Muscle of leg (tissue), 11 donors: ENCODE measurements around the gene ZNF574. TPM values are rescaled to one million over a fixed set of nuclear protein-coding genes. Genes with fewer than 3 reads are reported as not detected.

Experiments used
- DNase-seq: peaks from one replicate; pipeline ENCODE4 v3.0.0; 2013
- H3K27ac ChIP-seq: one replicate; pipeline ENCODE4 v1.5.1; 2013; ENCODE audit warnings: mild to moderate bottlenecking, low read length, control low read depth
- H3K27me3 ChIP-seq: one replicate; pipeline ENCODE4 v1.6.1; 2013; ENCODE audit warnings: low read length; ENCODE audit not compliant: control insufficient read depth, insufficient read depth
- H3K36me3 ChIP-seq: one replicate; pipeline ENCODE4 v1.6.1; 2013; ENCODE audit warnings: low read length; ENCODE audit not compliant: control insufficient read depth, insufficient read depth
- H3K4me1 ChIP-seq: one replicate; pipeline ENCODE4 v1.6.1; 2013; ENCODE audit warnings: low read length; ENCODE audit not compliant: control insufficient read depth, insufficient read depth
- H3K4me3 ChIP-seq: one replicate; pipeline ENCODE4 v1.5.1; 2013; ENCODE audit warnings: low read length, control low read depth
- H3K9me3 ChIP-seq: replicated peaks from 2 replicates; pipeline ENCODE4 v1.6.1; 2013; ENCODE audit warnings: low read depth, low read length; ENCODE audit not compliant: control insufficient read depth
- WGBS: methylation state at CpG from one replicate; pipeline ENCODE4 v1.1.5; 2013; ENCODE audit warnings: missing lambda C conversion rate; ENCODE audit not compliant: insufficient coverage; 5-methylcytosine and 5-hydroxymethylcytosine counted together
- polyA plus RNA-seq, 8 donors: library from polyadenylated mRNA; unstranded; fragments of 120-200 nt; gene quantifications; one replicate each; pipeline versions ENCODE4 v1.2.1 to v1.2.3, GENCODE V29; 2013; ENCODE audit warnings: inconsistent platforms in 1 of 8, low replicate concordance in 1 of 8; ENCODE audit not compliant: insufficient read length in 8 of 8, insufficient read depth in 1 of 8
- total RNA-seq: library from RNA; stranded (reverse); fragments of 120-200 nt; gene quantifications from one replicate; pipeline ENCODE4 v1.2.4, GENCODE V29; 2013

Gene ZNF574
- total and polyA plus RNA-seq, 9 donors, result 6.4 to 13.4 (median 12.0) TPM

DNA sequence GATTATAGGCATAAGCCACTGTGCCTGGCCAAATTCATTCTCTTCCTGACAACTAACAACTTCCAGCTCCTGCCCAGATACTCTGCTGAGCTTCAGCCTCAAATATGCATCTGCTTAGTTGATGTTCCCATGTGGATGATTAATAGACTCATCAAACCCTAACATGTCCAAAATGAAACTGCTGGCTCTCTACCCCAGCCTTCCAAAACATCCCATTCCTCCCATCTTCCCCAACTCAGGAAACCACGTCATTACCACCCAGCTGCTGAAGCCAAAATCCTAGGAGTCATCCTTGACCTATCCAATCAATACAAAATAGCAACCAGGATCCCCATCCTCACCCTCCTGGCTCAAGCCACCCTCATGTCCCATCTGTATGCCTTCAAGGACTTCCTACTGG is 35.4 kb downstream of the ZNF574 start:
- DNase-seq, result no peak
- H3K4me1 ChIP-seq, result peaks cover 10% of the 10 kb centered on the region
- WGBS, result 31% methylated on average over 1 of the region's 1 CpG
- no peaks in the 10 kb centered on the region for H3K36me3 ChIP-seq
- peaks cover 2% of the 10 kb centered on the region for H3K27me3 ChIP-seq
- H3K9me3 ChIP-seq, result no peaks in the 10 kb centered on the region
- H3K27ac ChIP-seq, result no peak overlapping the region
- no peak overlapping the region for H3K4me3 ChIP-seq

- Histone ChIP-seq H3K4me1 (peaks cover 10% of the 10 kb centered on the region), H3K27ac (no peak overlapping the region), H3K27me3 (peaks cover 2% of the 10 kb centered on the region), H3K4me3 (no peak overlapping the region), H3K9me3 (no peaks in the 10 kb centered on the region), H3K36me3 (no peaks in the 10 kb centered on the region)
- no peak for DNase-seq
- no CpG with 5 or more reads among the region's 3 CpGs for WGBS
These were observed 35.8 kb downstream of the ZNF574 start for GRCh38 chr19:42111811-42112210.

- H3K27ac ChIP-seq, result no peak overlapping the region
- H3K27me3 ChIP-seq, result peaks cover 2% of the 10 kb centered on the region
- peaks cover 10% of the 10 kb centered on the region for H3K4me1 ChIP-seq
- no peaks in the 10 kb centered on the region for H3K9me3 ChIP-seq
- H3K36me3 ChIP-seq, result no peaks in the 10 kb centered on the region
- DNase-seq, result peak; percentile 14
- no peak overlapping the region for H3K4me3 ChIP-seq
- WGBS, result 13% methylated on average over 8 of the region's 10 CpGs
These were observed 37.8 kb downstream of the ZNF574 start for GRCh38 chr19:42113641-42114348.

DNA sequence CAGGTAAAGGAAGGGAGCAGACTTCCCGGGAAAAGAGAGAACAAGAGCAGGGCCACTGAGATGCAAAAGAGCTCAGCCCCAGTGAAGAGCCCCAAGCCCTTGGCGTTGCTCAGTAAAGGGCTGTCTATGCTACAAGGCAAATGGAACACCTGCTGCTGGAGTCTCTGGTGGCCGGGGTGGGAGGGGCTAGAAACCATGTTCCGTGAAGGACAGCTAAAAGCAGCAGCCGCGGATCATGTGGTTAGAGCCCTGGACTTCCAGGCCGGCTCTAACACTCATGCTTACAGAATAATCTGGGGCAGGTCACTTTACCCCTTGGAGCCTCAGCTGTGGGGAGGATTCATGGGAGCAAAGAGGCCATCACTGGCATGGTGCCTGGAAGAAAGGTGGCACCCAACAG is 38.4 kb downstream of the ZNF574 start:
- WGBS, result 23% methylated on average over 7 of the region's 7 CpGs
- Histone ChIP-seq H3K27ac (no peak overlapping the region), H3K4me1 (peaks cover 10% of the 10 kb centered on the region), H3K27me3 (no peaks in the 10 kb centered on the region), H3K36me3 (no peaks in the 10 kb centered on the region), H3K4me3 (no peak overlapping the region), H3K9me3 (no peaks in the 10 kb centered on the region)
- DNase-seq, result peak; percentile 20

- WGBS, result 24% methylated on average over 4 of the region's 4 CpGs
These were observed 39.3 kb downstream of the ZNF574 start for GRCh38 chr19:42115219-42115618.

GRCh38 chr19:42115705-42116104 is 39.7 kb downstream of the ZNF574 start:
- no peak for DNase-seq
- WGBS, result 87% methylated on average over 2 of the region's 4 CpGs
- Histone ChIP-seq H3K4me1 (peaks cover 10% of the 10 kb centered on the region), H3K27me3 (no peaks in the 10 kb centered on the region), H3K9me3 (no peaks in the 10 kb centered on the region), H3K36me3 (no peaks in the 10 kb centered on the region), H3K27ac (no peak overlapping the region), H3K4me3 (no peak overlapping the region)

More at GRCh38 chr19:42115219-42115618, 39.3 kb downstream of the ZNF574 start:
- no peaks in the 10 kb centered on the region for H3K36me3 ChIP-seq
- H3K4me1 ChIP-seq, result peaks cover 10% of the 10 kb centered on the region
- H3K27ac ChIP-seq, result no peak overlapping the region
- H3K27me3 ChIP-seq, result no peaks in the 10 kb centered on the region
- H3K4me3 ChIP-seq, result no peak overlapping the region
- DNase-seq, result peak; percentile 27
- H3K9me3 ChIP-seq, result no peaks in the 10 kb centered on the region

GRCh38 chr19:42116308-42117075 is 40.5 kb downstream of the ZNF574 start:
- DNase-seq, result no peak
- Histone ChIP-seq H3K27ac (no peak overlapping the region), H3K27me3 (no peaks in the 10 kb centered on the region), H3K36me3 (no peaks in the 10 kb centered on the region), H3K4me3 (no peak overlapping the region), H3K4me1 (peaks cover 11% of the 10 kb centered on the region), H3K9me3 (no peaks in the 10 kb centered on the region)
- 92% methylated on average over 18 of the region's 20 CpGs for WGBS

- H3K4me1 ChIP-seq, result peaks cover 15% of the 10 kb centered on the region
- H3K36me3 ChIP-seq, result no peaks in the 10 kb centered on the region
- H3K27me3 ChIP-seq, result no peaks in the 10 kb centered on the region
- 86% methylated on average over 3 of the region's 6 CpGs for WGBS
- no peak overlapping the region for H3K4me3 ChIP-seq
- no peaks in the 10 kb centered on the region for H3K9me3 ChIP-seq
- DNase-seq, result no peak
- no peak overlapping the region for H3K27ac ChIP-seq
These were observed 41.1 kb downstream of the ZNF574 start for GRCh38 chr19:42117076-42117475.

DNA sequence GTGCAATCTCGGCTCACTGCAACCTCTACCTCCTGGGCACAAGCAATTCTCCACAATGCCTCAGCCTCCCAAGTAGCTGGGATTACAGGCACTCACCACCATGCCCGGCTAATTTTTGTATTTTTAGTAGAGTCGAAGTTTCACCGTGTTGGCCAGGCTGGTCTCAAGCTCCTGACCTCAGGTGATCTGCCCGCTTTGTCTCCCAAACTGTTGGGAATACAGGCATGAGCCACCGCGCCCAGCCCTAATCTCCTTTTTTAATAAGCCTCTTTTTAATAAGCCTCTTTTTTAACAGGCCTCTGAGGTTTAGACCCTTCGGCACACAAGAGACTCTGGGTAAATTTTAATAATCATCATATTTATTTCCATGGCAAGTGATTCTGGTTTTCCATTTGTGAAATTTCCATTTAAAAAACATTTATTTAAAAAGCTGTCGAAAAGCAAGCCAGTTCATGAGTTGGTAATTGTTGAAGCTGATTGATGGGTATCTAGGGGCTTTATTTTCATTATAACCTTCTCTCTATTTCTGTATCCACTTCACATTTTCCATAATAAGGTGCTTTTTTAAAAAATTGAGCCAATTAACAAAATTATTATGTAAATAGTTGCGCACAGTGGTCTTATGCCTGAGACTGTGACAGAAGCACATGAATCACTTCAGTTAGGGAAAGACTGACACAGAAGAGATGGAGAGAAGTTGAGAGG is 44.5 kb downstream of the ZNF574 start:
- H3K36me3 ChIP-seq, result no peaks in the 10 kb centered on the region
- 89% methylated on average over 3 of the region's 10 CpGs for WGBS
- no peak overlapping the region for H3K27ac ChIP-seq
- peaks cover 3% of the 10 kb centered on the region for H3K27me3 ChIP-seq
- DNase-seq, result no peak
- H3K9me3 ChIP-seq, result peaks cover 2% of the 10 kb centered on the region
- H3K4me1 ChIP-seq, result peaks cover 5% of the 10 kb centered on the region
- no peak overlapping the region for H3K4me3 ChIP-seq

GRCh38 chr19:42121036-42121621 is 45.2 kb downstream of the ZNF574 start:
- Histone ChIP-seq H3K27me3 (peaks cover 4% of the 10 kb centered on the region), H3K36me3 (no peaks in the 10 kb centered on the region), H3K4me3 (no peak overlapping the region), H3K9me3 (peaks cover 2% of the 10 kb centered on the region), H3K27ac (no peak overlapping the region), H3K4me1 (peaks cover 5% of the 10 kb centered on the region)
- no peak for DNase-seq
- WGBS, result 62% methylated on average over 1 of the region's 5 CpGs
